ENCODE results near the gene HSF4. TPM values are rescaled to one million over a fixed set of nuclear protein-coding genes. Genes with fewer than 3 reads are reported as not detected.

Gene HSF4
- total RNA-seq, 1 experiment from 2014 or later = 1.2 TPM

DNA sequence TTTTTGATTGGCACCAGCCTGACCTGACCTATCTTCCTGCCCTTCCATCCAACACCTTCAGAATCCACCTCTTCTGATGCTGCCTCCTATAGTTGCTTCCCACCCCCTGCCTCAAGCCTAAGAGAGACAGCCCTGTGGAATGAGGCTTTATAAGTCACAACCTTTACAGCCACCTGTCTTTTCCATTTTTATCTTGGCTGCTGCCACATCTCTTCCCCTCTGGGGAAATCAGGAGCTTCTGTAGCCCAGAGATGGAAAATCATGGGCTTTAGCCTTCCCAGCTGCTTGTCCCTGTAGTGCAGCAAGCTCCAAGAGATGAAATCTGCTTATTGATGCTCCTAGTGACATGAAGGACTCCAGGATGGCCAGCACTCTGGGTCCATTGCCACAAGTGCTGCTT lies 36.1 kb upstream of the HSF4 start:
- no peak overlapping the region for H3T11ph ChIP-seq (ENCODE audit: low read length)
- no peak overlapping the region for H4K91ac ChIP-seq (ENCODE audit: insufficient read length, low read depth, low read length)
- H3K27ac Mint-ChIP-seq = no peak overlapping the region; a peak in 1 of 7 replicates
- H3K4me1 ChIP-seq (ENCODE audit: insufficient read depth, low read length) = no peaks in the 10 kb centered on the region
- no peak for DNase-seq
- no peaks in the 10 kb centered on the region for H3K9me3 Mint-ChIP-seq
- H2AFZ ChIP-seq (ENCODE audit: low read length) = no peak overlapping the region
- H3K23me2 ChIP-seq (ENCODE audit: insufficient read length, low read depth, low read length, poor library complexity, severe bottlenecking) = no peaks in the 10 kb centered on the region
- TF ChIP-seq, protein P1, sequence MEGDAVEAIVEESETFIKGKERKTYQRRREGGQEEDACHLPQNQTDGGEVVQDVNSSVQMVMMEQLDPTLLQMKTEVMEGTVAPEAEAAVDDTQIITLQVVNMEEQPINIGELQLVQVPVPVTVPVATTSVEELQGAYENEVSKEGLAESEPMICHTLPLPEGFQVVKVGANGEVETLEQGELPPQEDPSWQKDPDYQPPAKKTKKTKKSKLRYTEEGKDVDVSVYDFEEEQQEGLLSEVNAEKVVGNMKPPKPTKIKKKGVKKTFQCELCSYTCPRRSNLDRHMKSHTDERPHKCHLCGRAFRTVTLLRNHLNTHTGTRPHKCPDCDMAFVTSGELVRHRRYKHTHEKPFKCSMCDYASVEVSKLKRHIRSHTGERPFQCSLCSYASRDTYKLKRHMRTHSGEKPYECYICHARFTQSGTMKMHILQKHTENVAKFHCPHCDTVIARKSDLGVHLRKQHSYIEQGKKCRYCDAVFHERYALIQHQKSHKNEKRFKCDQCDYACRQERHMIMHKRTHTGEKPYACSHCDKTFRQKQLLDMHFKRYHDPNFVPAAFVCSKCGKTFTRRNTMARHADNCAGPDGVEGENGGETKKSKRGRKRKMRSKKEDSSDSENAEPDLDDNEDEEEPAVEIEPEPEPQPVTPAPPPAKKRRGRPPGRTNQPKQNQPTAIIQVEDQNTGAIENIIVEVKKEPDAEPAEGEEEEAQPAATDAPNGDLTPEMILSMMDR (conservative IDR thresholded peaks at IDR 0.05) = no peak
- no peaks in the 10 kb centered on the region for H3K27me3 ChIP-seq (ENCODE audit: insufficient read depth, low read length)
- no peak overlapping the region for H3K4me2 ChIP-seq (ENCODE audit: insufficient read depth, insufficient read length, low read length)
- H4K8ac ChIP-seq (replicated peaks; ENCODE audit: insufficient read length, low read depth, low read length) = no peak overlapping the region
- no peak overlapping the region for H2BK5ac ChIP-seq (ENCODE audit: insufficient read length, low read length)
- no peak overlapping the region for H3K14ac ChIP-seq (ENCODE audit: insufficient read depth, low read length)
- no peak overlapping the region for H2BK120ac ChIP-seq (ENCODE audit: low read depth, low read length, poor library complexity, severe bottlenecking)
- no peak overlapping the region for H3K18ac ChIP-seq (ENCODE audit: insufficient read length, low read depth, low read length)
- H3K79me1 ChIP-seq (ENCODE audit: insufficient read depth, low read depth, low read length, poor library complexity, severe bottlenecking) = no peaks in the 10 kb centered on the region
- no peak overlapping the region for H3K4ac ChIP-seq (ENCODE audit: low read depth, low read length)
- no peak overlapping the region for H3K27ac ChIP-seq (ENCODE audit: insufficient read length, low read depth, low read length)
- H4K20me1 ChIP-seq (ENCODE audit: control insufficient read depth, insufficient read depth, insufficient read length) = no peaks in the 10 kb centered on the region
- H4K5ac ChIP-seq (ENCODE audit: insufficient read length, low read depth, low read length) = no peak overlapping the region
- H3K36me3 Mint-ChIP-seq (ENCODE audit: insufficient read depth in 1 of 3, low read depth in 3 of 3) = peaks cover 9 to 44% (median 32%) of the 10 kb centered on the region in 3 experiments
- H3K56ac ChIP-seq (ENCODE audit: insufficient read length, low read depth, low read length) = no peak overlapping the region
- no peak overlapping the region for H3K23ac ChIP-seq (ENCODE audit: insufficient read length, low read depth, low read length)
- no peak overlapping the region for H3K4me3 Mint-ChIP-seq
- H2AK5ac ChIP-seq (ENCODE audit: insufficient read length, low read length) = no peak overlapping the region
- H3K4me1 Mint-ChIP-seq = no peaks in the 10 kb centered on the region
- no peak overlapping the region for H2BK20ac ChIP-seq (ENCODE audit: low read depth, low read length, poor library complexity, severe bottlenecking)
- H3K27me3 Mint-ChIP-seq (ENCODE audit: low read depth) = no peaks in the 10 kb centered on the region
- no peak overlapping the region for H3K9ac ChIP-seq (ENCODE audit: extremely low read depth, insufficient read length, low read length)
- no peak overlapping the region for H2BK12ac ChIP-seq (ENCODE audit: insufficient read length, low read depth, low read length)
- H3K79me2 ChIP-seq (ENCODE audit: insufficient read depth, low read length) = no peaks in the 10 kb centered on the region
- no peak overlapping the region for H2BK15ac ChIP-seq (ENCODE audit: low read depth, low read length)
- H3K9me3 ChIP-seq (ENCODE audit: control insufficient read depth, low read depth, low read length) = no peaks in the 10 kb centered on the region

All from H9 (cell line).